ENCODE results near the gene AFAP1L1.
A peak's percentile ranks its signal among the peaks of the same experiment; 100 is the strongest.

Gene AFAP1L1

DNA sequence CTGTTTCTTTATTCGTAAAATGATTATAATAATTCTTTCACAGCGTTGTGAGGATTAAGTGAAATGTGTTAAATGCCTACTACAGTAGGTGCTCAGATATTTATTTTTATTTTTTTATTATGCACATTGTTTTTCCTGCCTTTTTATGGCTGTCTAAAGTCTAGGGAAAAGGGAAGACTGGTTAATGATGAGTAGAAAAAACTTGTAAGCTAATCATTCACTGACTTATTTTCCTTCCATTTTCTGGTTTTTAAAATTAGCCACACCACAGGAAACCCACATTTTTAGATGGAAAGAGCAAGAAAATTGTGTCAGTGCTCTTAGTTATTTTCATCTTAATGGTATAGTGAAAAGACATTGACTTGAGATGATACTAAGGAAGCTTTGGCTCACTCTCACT lies 82.3 kb downstream of the AFAP1L1 start:
- Histone ChIP-seq H2BK15ac (ENCODE audit: low read length) (no peak overlapping the region), H3K27me3 (ENCODE audit: control insufficient read depth in 3 of 3, insufficient read depth in 3 of 3, low read depth in 1 of 3, low read length in 3 of 3) (no peaks in the 10 kb centered on the region), H3K27ac (replicated peaks; ENCODE audit: low read length) (no peak overlapping the region), H3K4ac (ENCODE audit: low read length) (no peak overlapping the region), H2BK12ac (ENCODE audit: low read length) (no peak overlapping the region), H2AK5ac (ENCODE audit: low read depth, low read length) (no peak overlapping the region), H2AFZ (ENCODE audit: low read length) (no peak overlapping the region), H2BK120ac (ENCODE audit: low read depth, low read length) (no peak overlapping the region), H3K36me3 (replicated peaks in 1 of 2; ENCODE audit: control insufficient read depth in 2 of 2, insufficient read depth in 2 of 2, low read length in 2 of 2) (peaks cover 17 to 73% of the 10 kb centered on the region in 2 donors), H3K4me1 (ENCODE audit: control insufficient read depth in 2 of 2, insufficient read depth in 1 of 2, low read depth in 1 of 2, low read length in 2 of 2) (peaks cover 3 to 5% of the 10 kb centered on the region in 2 donors), H3K9ac (ENCODE audit: low read depth, low read length, poor library complexity) (no peak overlapping the region), H2BK5ac (ENCODE audit: low read length) (no peak overlapping the region), H3K14ac (ENCODE audit: low read length) (no peak overlapping the region), H3K18ac (ENCODE audit: low read length) (no peak overlapping the region), H3K9me3 (replicated peaks in 1 of 2; ENCODE audit: control insufficient read depth in 2 of 2, insufficient read depth in 1 of 2, low read depth in 1 of 2, low read length in 2 of 2) (no peaks in the 10 kb centered on the region), H3K4me3 (ENCODE audit: low read length in 2 of 2) (no peak overlapping the region), H3K79me1 (ENCODE audit: low read depth, low read length) (no peaks in the 10 kb centered on the region), H3K4me2 (ENCODE audit: insufficient read depth, low read length, poor library complexity, severe bottlenecking) (no peak overlapping the region), H4K8ac (ENCODE audit: low read depth, low read length) (no peak overlapping the region), H3K23ac (ENCODE audit: low read depth, low read length, poor library complexity) (no peak overlapping the region), H4K91ac (ENCODE audit: low read depth, low read length, poor library complexity) (no peak overlapping the region)
- WGBS, 2 donors (ENCODE audit: extremely low coverage in 2 of 2, insufficient read length in 2 of 2, insufficient replicate concordance in 1 of 2), result no CpG with 5 or more reads among the region's 2 CpGs
- no peak for DNase-seq (ENCODE audit: low spot score)

DNA sequence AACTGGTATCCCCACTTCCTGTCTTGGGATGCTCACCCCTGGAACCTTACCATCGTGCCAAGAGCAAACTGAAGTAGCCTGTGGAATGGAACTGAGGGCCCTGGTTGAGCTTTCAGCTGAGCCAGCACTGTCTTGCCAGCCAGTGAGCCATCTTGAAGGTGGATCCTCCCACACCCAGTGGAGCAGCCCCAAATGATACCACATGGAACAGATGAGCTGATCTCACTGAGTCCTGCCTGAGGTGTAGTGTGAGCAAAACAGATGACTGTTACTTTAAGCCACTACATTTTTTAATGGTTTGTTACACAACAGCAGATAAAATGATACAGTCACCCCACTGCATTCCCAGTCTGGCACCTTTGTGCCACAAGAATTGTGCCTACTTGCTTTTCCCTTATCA lies 84.0 kb downstream of the AFAP1L1 start:
- H4K91ac ChIP-seq (ENCODE audit: low read depth, low read length, poor library complexity), result no peak overlapping the region
- no peak overlapping the region for H3K9ac ChIP-seq (ENCODE audit: low read depth, low read length, poor library complexity)
- no peak overlapping the region for H2BK5ac ChIP-seq (ENCODE audit: low read length)
- no CpG with 5 or more reads among the region's 1 CpG for WGBS, 2 donors (ENCODE audit: extremely low coverage in 2 of 2, insufficient read length in 2 of 2, insufficient replicate concordance in 1 of 2)
- no peak overlapping the region for H2BK120ac ChIP-seq (ENCODE audit: low read depth, low read length)
- H3K27me3 ChIP-seq (ENCODE audit: control insufficient read depth in 3 of 3, insufficient read depth in 3 of 3, low read depth in 1 of 3, low read length in 3 of 3), result no peaks in the 10 kb centered on the region
- H3K4me3 ChIP-seq (ENCODE audit: low read length in 2 of 2), result no peak overlapping the region
- H3K14ac ChIP-seq (ENCODE audit: low read length), result no peak overlapping the region
- no peak overlapping the region for H3K4me2 ChIP-seq (ENCODE audit: insufficient read depth, low read length, poor library complexity, severe bottlenecking)
- no peak overlapping the region for H3K27ac ChIP-seq (replicated peaks; ENCODE audit: low read length)
- H3K4me1 ChIP-seq (ENCODE audit: control insufficient read depth in 2 of 2, insufficient read depth in 1 of 2, low read depth in 1 of 2, low read length in 2 of 2), result peaks cover 3 to 5% of the 10 kb centered on the region in 2 donors
- peaks cover 9 to 55% of the 10 kb centered on the region in 2 donors for H3K36me3 ChIP-seq (replicated peaks in 1 of 2; ENCODE audit: control insufficient read depth in 2 of 2, insufficient read depth in 2 of 2, low read length in 2 of 2)
- H2AFZ ChIP-seq (ENCODE audit: low read length), result no peak overlapping the region
- no peaks in the 10 kb centered on the region for H3K9me3 ChIP-seq (replicated peaks in 1 of 2; ENCODE audit: control insufficient read depth in 2 of 2, insufficient read depth in 1 of 2, low read depth in 1 of 2, low read length in 2 of 2)
- no peaks in the 10 kb centered on the region for H3K79me1 ChIP-seq (ENCODE audit: low read depth, low read length)
- H2BK12ac ChIP-seq (ENCODE audit: low read length), result no peak overlapping the region
- DNase-seq (ENCODE audit: low spot score), result no peak
- no peak overlapping the region for H2AK5ac ChIP-seq (ENCODE audit: low read depth, low read length)
- no peak overlapping the region for H4K8ac ChIP-seq (ENCODE audit: low read depth, low read length)
- H3K18ac ChIP-seq (ENCODE audit: low read length), result no peak overlapping the region
- H2BK15ac ChIP-seq (ENCODE audit: low read length), result no peak overlapping the region
- H3K4ac ChIP-seq (ENCODE audit: low read length), result no peak overlapping the region
- no peak overlapping the region for H3K23ac ChIP-seq (ENCODE audit: low read depth, low read length, poor library complexity)

DNA sequence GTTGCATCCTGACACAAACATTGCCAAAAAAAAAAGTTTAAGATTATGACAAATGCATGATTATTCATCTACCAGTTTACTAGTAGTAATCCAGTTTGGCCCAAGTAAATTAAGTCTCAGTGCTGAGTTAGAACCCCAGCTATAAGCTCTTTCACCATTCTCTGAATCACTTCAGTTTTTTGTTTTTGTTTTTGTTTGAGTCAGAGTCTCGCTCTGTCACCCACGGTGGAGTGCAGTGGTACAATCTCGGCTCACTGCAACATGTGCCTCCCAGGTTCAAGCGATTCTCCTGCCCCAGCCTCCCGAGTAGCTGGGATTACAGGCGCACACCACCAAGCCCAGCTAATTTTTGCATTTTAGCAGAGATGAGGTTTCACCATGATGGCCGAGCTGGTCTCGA lies 84.7 kb downstream of the AFAP1L1 start:
- Histone ChIP-seq H3K14ac (ENCODE audit: low read length) (no peak overlapping the region), H2AK5ac (ENCODE audit: low read depth, low read length) (no peak overlapping the region), H2BK15ac (ENCODE audit: low read length) (no peak overlapping the region), H4K8ac (ENCODE audit: low read depth, low read length) (no peak overlapping the region), H2BK120ac (ENCODE audit: low read depth, low read length) (no peak overlapping the region), H3K79me1 (ENCODE audit: low read depth, low read length) (no peaks in the 10 kb centered on the region), H3K27me3 (ENCODE audit: control insufficient read depth in 3 of 3, insufficient read depth in 3 of 3, low read depth in 1 of 3, low read length in 3 of 3) (no peaks in the 10 kb centered on the region), H3K4me1 (ENCODE audit: control insufficient read depth in 2 of 2, insufficient read depth in 1 of 2, low read depth in 1 of 2, low read length in 2 of 2) (peaks cover 3 to 5% of the 10 kb centered on the region in 2 donors), H3K4ac (ENCODE audit: low read length) (no peak overlapping the region), H3K9me3 (replicated peaks in 1 of 2; ENCODE audit: control insufficient read depth in 2 of 2, insufficient read depth in 1 of 2, low read depth in 1 of 2, low read length in 2 of 2) (no peaks in the 10 kb centered on the region), H3K9ac (ENCODE audit: low read depth, low read length, poor library complexity) (no peak overlapping the region), H3K4me2 (ENCODE audit: insufficient read depth, low read length, poor library complexity, severe bottlenecking) (no peak overlapping the region), H2BK5ac (ENCODE audit: low read length) (no peak overlapping the region), H3K36me3 (replicated peaks in 1 of 2; ENCODE audit: control insufficient read depth in 2 of 2, insufficient read depth in 2 of 2, low read length in 2 of 2) (peaks cover 5 to 48% of the 10 kb centered on the region in 2 donors), H3K23ac (ENCODE audit: low read depth, low read length, poor library complexity) (no peak overlapping the region), H3K27ac (replicated peaks; ENCODE audit: low read length) (no peak overlapping the region), H2AFZ (ENCODE audit: low read length) (no peak overlapping the region), H4K91ac (ENCODE audit: low read depth, low read length, poor library complexity) (no peak overlapping the region), H3K4me3 (ENCODE audit: low read length in 2 of 2) (no peak overlapping the region), H2BK12ac (ENCODE audit: low read length) (no peak overlapping the region), H3K18ac (ENCODE audit: low read length) (no peak overlapping the region)
- DNase-seq (ENCODE audit: low spot score), result no peak
- no CpG with 5 or more reads among the region's 8 CpGs for WGBS, 2 donors (ENCODE audit: extremely low coverage in 2 of 2, insufficient read length in 2 of 2, insufficient replicate concordance in 1 of 2)

DNA sequence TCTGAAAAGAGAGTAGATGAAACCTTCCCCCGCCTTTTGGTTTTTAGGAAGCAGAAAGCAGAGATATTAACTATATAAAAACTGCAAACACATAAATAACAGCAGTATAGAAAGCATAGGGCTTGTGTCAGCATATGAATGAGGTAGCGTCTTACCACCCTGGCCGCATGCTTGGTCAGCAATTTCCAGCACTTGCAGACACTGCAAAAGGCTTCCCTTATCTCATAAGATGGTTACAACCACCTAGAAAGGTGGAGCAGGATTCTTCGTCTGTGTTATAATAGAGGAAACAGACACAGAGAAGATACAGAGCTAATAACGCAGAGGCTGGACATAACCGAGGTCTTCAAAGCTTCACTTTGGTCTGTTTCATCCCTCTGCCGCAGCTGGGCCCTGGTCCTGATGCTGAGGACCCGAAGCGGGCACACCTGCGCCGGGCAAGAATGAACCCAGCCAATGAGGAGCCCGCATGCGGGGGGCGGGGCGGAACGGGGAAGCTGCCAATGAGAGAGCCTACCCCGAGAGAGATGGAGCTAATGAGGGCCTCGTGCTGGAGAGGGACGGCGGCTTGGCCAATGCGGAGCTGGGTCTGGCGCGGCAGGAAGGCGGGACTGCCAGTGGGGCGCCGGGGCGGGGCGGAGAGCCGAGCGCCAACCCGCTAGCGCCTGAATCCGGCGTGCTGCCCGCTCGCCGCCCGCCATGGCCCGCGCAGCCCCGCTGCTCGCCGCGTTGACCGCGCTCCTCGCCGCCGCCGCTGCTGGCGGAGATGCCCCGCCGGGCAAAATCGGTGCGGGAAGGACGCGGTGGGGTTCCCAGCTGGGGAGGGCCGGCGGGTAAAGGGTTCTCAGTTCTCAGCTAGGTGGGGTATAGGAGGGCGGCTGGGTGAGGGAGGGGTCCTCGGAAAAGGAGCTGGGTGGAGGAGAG lies 86.0 kb downstream of the AFAP1L1 start, which contains the start of gene PCYOX1L:
Gene PCYOX1L, plus strand, starts transcription at position 677 of the 924 bp plus-strand sequence. Its CDS starts 23 bp downstream, at position 700.
- Histone ChIP-seq H4K91ac (ENCODE audit: low read depth, low read length, poor library complexity) (no peak within 1 kb of the TSS), H3K36me3 (replicated peaks in 1 of 2; ENCODE audit: control insufficient read depth in 2 of 2, insufficient read depth in 2 of 2, low read length in 2 of 2) (peaks cover 2 to 36% of the 10 kb centered on the region in 2 donors), H3K4ac (ENCODE audit: low read length) (no peak within 1 kb of the TSS), H2AK5ac (ENCODE audit: low read depth, low read length) (peak within 1 kb of the TSS; percentile 76), H3K9me3 (replicated peaks in 1 of 2; ENCODE audit: control insufficient read depth in 2 of 2, insufficient read depth in 1 of 2, low read depth in 1 of 2, low read length in 2 of 2) (no peaks in the 10 kb centered on the region), H3K27ac (replicated peaks; ENCODE audit: low read length) (no peak within 1 kb of the TSS), H3K27me3 (ENCODE audit: control insufficient read depth in 3 of 3, insufficient read depth in 3 of 3, low read depth in 1 of 3, low read length in 3 of 3) (no peaks in the 10 kb centered on the region), H3K4me2 (ENCODE audit: insufficient read depth, low read length, poor library complexity, severe bottlenecking) (peak within 1 kb of the TSS; percentile 90), H3K79me1 (ENCODE audit: low read depth, low read length) (no peaks in the 10 kb centered on the region), H3K14ac (ENCODE audit: low read length) (no peak within 1 kb of the TSS), H2BK5ac (ENCODE audit: low read length) (peak within 1 kb of the TSS; percentile 54), H2BK12ac (ENCODE audit: low read length) (no peak within 1 kb of the TSS), H4K8ac (ENCODE audit: low read depth, low read length) (peak within 1 kb of the TSS; percentile 99), H2BK120ac (ENCODE audit: low read depth, low read length) (no peak within 1 kb of the TSS), H3K18ac (ENCODE audit: low read length) (peak within 1 kb of the TSS; percentile 97), H2AFZ (ENCODE audit: low read length) (peak within 1 kb of the TSS; percentile 97), H3K9ac (ENCODE audit: low read depth, low read length, poor library complexity) (peak within 1 kb of the TSS; percentile 80), H3K4me3 (ENCODE audit: low read length in 2 of 2) (peak within 1 kb of the TSS; percentile 88 to 92), H2BK15ac (ENCODE audit: low read length) (peak within 1 kb of the TSS; percentile 10), H3K23ac (ENCODE audit: low read depth, low read length, poor library complexity) (peak within 1 kb of the TSS; percentile 71), H3K4me1 (ENCODE audit: control insufficient read depth in 2 of 2, insufficient read depth in 1 of 2, low read depth in 1 of 2, low read length in 2 of 2) (peaks cover 3 to 5% of the 10 kb centered on the region in 2 donors)
- WGBS, 2 donors (ENCODE audit: extremely low coverage in 2 of 2, insufficient read length in 2 of 2, insufficient replicate concordance in 1 of 2), result no CpG with 5 or more reads among the region's 61 CpGs
- DNase-seq (ENCODE audit: low spot score), result peak; percentile 92
